Measurements from ENCODE around the gene MYH11.
"Not testable (repeated sequence)": the region's sequence is repeated elsewhere in the genome, so short reads cannot be mapped to it uniquely, and the experiment has no call there.

The MYH11 gene

DNA sequence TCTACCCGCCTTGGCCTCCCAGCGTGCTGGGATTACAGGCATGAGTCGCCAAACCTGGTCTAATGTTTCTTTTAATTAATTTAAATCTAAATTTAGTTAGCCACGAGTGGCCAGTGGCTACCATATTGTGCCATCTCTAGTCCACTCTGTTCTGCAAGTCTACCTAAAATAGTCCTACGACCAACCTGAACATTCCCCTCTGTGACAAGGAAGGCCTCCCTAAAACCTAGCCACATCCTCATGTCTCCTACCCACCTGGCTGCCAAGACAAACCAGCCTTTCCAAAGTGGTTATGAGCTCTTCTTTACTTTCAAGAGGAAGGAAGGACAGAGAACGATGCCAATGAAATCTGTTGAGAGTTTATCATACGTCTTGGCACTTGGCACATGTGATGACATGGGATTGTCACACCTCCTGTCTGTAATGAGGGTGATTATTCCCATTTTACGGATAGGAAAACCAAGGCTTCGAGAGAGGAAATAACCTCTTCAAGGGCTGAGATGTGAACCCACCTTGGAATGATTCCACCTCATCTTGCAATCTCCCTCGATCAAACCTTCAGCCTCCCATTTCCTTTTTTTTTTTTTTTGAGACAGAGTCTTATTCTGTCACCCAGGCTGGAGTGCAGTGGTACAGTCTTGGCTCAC, 19.7 kb downstream of the MYH11 start:
- no peak for DNase-seq

DNA sequence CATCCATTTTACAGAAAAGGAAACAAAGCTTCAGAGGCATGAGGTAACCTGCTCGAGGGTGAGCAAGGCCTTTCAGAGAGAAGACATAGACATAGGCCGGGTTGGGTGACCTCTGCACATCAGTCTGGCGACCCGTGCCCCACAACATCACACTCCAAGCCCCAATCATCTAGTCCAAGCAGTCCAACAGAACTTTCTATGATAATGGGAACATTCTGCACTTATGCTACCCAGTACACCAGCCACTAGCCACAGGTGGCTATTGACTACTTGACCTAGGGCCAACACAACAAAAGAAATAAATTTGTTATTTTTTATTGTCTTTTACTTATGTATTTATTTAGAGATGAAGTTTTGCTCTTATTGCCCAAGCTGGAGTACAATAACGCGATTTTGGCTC, 20.8 kb downstream of the MYH11 start:
- no peak for DNase-seq

GRCh38 chr16:15835136-15835878, 21.5 kb downstream of the MYH11 start:
- no peak for DNase-seq

DNA sequence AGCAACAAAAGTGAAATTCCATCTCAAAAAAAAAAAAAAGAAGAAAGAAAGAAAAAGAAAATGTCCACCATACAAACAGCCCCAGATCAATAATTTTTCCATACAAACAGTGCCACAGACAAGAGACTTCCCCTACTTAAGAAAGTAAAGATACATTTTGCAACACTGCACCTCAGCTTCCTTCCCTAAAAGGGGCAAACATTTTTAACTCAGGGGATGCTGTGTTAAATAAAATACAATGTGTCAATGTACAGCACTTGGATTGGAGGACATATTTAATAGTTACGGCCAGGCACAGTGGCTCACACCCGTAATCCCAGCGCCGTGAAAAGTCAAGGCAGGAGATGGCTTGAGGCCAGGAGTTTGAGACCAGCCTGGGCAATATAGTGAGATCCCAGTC, 22.3 kb downstream of the MYH11 start:
- no peak for DNase-seq

DNA sequence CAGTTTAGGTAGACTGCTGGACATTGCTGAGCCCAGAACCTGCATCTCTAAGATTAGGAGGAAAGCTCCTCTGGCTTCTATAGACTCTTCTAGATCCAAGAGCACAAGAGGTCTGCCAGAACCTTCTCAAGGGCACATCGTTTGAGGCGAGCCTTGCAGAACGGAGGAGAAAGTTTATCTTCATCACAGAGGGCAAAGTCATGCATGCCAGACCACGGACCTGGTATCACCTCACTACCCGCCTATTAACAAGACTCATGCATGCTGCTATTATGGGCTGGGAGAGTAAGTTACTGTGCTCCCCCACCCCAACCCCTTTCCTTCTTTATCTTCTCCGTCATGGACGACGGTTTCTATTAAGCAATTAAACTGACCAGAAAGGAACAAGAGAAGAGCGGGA, 23.3 kb downstream of the MYH11 start:
- DNase-seq: no peak

DNA sequence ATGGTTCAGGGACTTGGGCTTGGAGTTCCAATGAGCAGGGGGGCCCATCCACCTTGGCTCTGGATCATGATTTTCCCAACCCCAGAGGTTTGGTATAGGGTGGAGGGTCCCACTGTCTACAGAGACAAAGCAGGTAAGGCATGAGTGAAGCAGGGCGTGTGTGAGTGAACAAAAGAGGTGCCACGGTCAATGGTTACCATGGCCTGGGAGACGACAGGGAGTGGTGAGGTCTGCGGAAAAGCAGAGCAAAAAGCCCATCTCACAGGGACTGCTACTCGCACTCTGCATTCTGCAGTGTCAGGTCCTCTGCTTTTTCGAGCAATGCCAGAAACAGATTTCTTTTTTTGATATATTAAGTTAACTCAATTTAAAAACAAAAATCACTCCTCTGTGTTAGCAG, 24.6 kb downstream of the MYH11 start:
- DNase-seq: no peak

DNA sequence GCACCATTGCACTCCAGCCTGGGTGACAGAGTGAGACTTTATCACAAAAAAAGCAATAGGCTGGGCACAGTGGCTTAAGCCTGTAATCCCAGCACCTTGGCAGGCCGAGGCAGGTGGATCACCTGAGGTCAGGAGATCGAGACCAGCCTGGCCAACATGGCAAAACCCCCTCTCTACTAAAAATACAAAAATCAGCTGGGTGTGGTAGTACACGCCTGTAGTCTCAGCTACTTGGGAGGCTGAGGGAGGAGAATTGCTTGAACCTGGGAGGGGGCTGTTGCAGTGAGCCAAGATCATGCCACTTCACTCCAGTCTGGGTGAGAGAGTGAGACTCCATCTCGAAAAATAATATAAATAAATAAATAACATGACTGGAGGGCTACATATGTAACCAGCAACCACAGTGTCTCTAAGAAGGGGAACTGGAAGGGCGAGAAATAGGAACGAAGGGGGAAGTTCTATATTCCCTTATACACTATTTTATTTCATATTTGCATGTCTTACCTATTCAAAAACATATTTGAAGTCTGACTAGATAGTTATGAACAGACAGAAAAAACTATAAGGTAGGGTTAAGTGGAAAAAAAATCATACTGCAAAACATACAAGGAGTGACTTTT, 25.9 kb downstream of the MYH11 start:
- no peak for DNase-seq

- no peak for DNase-seq
These were observed 27.4 kb downstream of the MYH11 start for GRCh38 chr16:15829460-15829859.

- DNase-seq: no peak
These were observed 29.0 kb downstream of the MYH11 start for GRCh38 chr16:15827709-15828343.

GRCh38 chr16:15827299-15827698, 29.5 kb downstream of the MYH11 start:
- no peak for DNase-seq

DNA sequence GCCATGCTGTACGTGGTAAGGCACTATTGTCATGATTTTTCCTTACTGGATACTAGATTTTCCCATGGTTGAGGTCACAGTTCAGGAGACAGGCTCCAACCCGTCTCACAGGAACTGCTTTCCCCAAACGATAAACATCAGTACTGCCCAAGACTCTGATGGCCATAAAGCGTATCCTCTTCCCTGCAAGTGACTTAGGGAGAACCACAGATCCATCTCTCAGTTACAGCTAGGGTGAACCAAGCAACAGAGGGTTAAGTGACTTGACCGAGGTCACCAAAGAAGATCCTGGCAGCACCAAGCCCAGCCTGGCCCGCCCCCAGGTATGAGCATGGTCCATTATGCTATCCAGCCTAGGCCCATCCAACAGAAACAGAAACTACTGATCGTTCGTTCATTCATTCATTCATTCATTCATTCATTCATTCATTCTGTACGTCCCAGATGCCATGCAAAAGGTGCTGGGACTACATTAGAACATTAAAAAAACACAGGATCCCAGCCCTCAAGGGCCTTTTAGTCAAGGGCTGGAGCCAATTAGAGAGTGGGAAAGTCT, 31.0 kb downstream of the MYH11 start:
- DNase-seq: no peak

- DNase-seq: no peak
These were observed 33.9 kb downstream of the MYH11 start for GRCh38 chr16:15822957-15823356.

- no peak for DNase-seq
These were observed 36.0 kb downstream of the MYH11 start for GRCh38 chr16:15820837-15821236.

DNA sequence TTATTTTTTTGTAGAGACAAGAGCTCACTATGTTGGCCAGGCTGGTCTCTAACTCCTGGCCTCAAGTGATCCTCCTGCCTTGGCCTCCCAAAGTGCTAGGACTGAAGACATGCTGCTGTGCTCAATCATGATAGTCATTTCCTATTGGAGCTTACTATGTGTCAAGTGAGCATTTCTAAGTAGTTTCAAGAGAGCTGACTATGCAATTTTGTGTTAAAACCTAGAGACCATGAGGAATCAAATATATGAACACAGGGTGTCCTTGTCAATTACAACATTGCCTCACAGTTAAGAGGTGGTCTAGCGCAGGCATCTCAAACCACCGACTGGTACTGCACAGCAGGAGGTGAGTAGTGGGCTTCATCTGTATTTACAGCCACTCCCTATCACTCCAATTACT, 37.8 kb downstream of the MYH11 start:
- no peak for DNase-seq

DNA sequence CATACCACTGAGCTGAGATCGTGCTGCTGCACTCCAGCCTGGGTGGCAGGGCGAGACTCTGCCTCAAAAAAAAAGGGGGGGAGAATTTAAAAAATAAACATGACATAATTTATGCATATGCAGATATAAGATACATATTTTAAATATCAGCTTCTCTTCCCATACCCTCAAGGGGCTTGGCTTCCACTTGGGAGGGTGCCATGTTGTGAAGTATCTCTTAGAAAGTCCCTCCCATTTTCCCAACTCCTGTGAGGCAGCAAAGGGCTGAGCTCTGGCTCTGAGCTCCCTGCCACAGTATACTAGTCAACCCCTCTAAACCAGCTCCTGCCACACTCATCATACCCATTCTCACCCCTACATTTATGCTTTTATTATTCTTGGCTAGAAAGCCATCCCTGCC, 39.4 kb downstream of the MYH11 start:
- no peak for DNase-seq

GRCh38 chr16:15816228-15816627, 40.6 kb downstream of the MYH11 start:
- DNase-seq: no peak

- not testable (repeated sequence) for DNase-seq
These were observed 44.5 kb downstream of the MYH11 start for GRCh38 chr16:15812401-15812750.

- DNase-seq: no peak
These were observed 45.1 kb downstream of the MYH11 start for GRCh38 chr16:15811481-15812400.

GRCh38 chr16:15810949-15811348, 45.9 kb downstream of the MYH11 start:
- no peak for DNase-seq

- no peak for DNase-seq
These were observed 46.4 kb downstream of the MYH11 start for GRCh38 chr16:15810411-15810810.

- DNase-seq: not testable (repeated sequence)
These were observed 47.5 kb downstream of the MYH11 start for GRCh38 chr16:15809297-15809696.

DNA sequence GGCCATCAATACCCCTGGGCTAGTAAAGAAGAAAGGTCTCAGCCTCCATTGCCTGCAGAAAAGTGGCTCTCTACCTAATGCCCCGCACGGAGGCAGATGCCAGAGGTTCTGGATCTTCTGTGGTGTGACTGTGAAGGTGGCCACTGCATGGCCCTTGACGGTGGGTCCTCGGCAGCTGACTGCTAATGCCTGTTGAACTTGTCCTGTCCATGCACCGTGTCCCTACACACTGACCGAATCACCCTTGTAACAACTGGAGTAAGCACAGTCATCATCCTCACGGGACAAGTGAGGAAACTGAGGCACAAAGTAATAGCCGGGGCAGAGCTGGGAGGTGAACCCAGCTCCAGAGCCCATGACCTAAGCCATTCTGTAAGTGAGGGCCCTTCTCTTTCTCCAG, 48.8 kb downstream of the MYH11 start:
- no peak for DNase-seq

- no peak for DNase-seq
These were observed 49.2 kb downstream of the MYH11 start for GRCh38 chr16:15807603-15808009.

Data from NCI-H1930 (cell line).